ENCODE results near the gene APBB2. TPM values are rescaled to one million over a fixed set of nuclear protein-coding genes. Genes with fewer than 3 reads are reported as not detected.
A peak's percentile ranks its signal among the peaks of the same experiment; 100 is the strongest.

APBB2 gene
- total and polyA plus RNA-seq, 8 donors = 42.5 to 94.8 (median 53.8) TPM

- DNase-seq (peak in 3 of 4 donors; percentile 57 to 71 (median 59)), ATAC-seq (peak; percentile 78)
- intact Hi-C loops (cut with DNase I) = no loop called here
- TF ChIP-seq CTCF (IDR thresholded peaks at IDR 0.05) = no peak
- Histone ChIP-seq H3K4me3 (no peak overlapping the region), H3K9me3 (no peaks in the 10 kb centered on the region), H3K27me3 (no peaks in the 10 kb centered on the region), H3K27ac (peak overlapping the region; percentile 38 to 40), H3K36me3 (no peaks in the 10 kb centered on the region), H3K4me1 (no peaks in the 10 kb centered on the region)
Observed at GRCh38 chr4:41120297-41121217, 93.8 kb downstream of the APBB2 start.

- Histone ChIP-seq H3K27me3 (no peaks in the 10 kb centered on the region), H3K4me3 (no peak overlapping the region), H3K36me3 (no peaks in the 10 kb centered on the region), H3K9me3 (no peaks in the 10 kb centered on the region), H3K4me1 (no peaks in the 10 kb centered on the region), H3K27ac (peak overlapping the region; percentile 38 to 40)
- intact Hi-C loops (cut with DNase I) = no loop called here
- no peak for TF ChIP-seq CTCF (IDR thresholded peaks at IDR 0.05)
- ATAC-seq = no peak
- DNase-seq = no peak
Observed at GRCh38 chr4:41119867-41120295, 94.5 kb downstream of the APBB2 start.

- ATAC-seq = no peak
- H3K27ac ChIP-seq = no peak overlapping the region
- H3K27me3 ChIP-seq = no peaks in the 10 kb centered on the region
- no peak overlapping the region for H3K4me3 ChIP-seq
- H3K4me1 ChIP-seq = no peaks in the 10 kb centered on the region
- intact Hi-C loops (cut with DNase I) = no loop called here
- DNase-seq = no peak
- H3K36me3 ChIP-seq = no peaks in the 10 kb centered on the region
- TF ChIP-seq CTCF (IDR thresholded peaks at IDR 0.05) = no peak
- peaks cover 0 to 2% of the 10 kb centered on the region in 2 donors for H3K9me3 ChIP-seq
Observed at GRCh38 chr4:41111791-41112190, 102.6 kb downstream of the APBB2 start.

- H3K4me1 ChIP-seq = no peaks in the 10 kb centered on the region
- intact Hi-C loops (cut with DNase I) = no loop called here
Observed at GRCh38 chr4:41110050-41110449, 104.3 kb downstream of the APBB2 start.

More at GRCh38 chr4:41110050-41110449, 104.3 kb downstream of the APBB2 start:
- no peak for TF ChIP-seq CTCF (IDR thresholded peaks at IDR 0.05)
- Histone ChIP-seq H3K36me3 (no peaks in the 10 kb centered on the region), H3K27ac (no peak overlapping the region), H3K9me3 (peaks cover 0 to 2% of the 10 kb centered on the region in 2 donors), H3K4me3 (no peak overlapping the region), H3K27me3 (no peaks in the 10 kb centered on the region)
- DNase-seq (no peak), ATAC-seq (no peak)
